H9 (cell line): Measurements from ENCODE around the gene SIPA1L3. TPM values are rescaled to one million over a fixed set of nuclear protein-coding genes. Genes with fewer than 3 reads are reported as not detected.

ENCODE experiments used
- DNase-seq: peaks from one replicate; pipeline ENCODE4 v3.0.0-alpha.2; 2017
- H2AFZ ChIP-seq: one replicate; pipeline ENCODE4 v1.6.1; 2013; ENCODE audit warnings: mild to moderate bottlenecking, low read length, control low read depth, moderate library complexity
- H2AK5ac ChIP-seq: 2 replicates; pipeline ENCODE4 v1.6.1; 2013; ENCODE audit warnings: low read length, control low read depth, mixed read lengths; ENCODE audit not compliant: insufficient read length
- H2BK120ac ChIP-seq: one replicate; pipeline ENCODE4 v1.6.1; 2013; ENCODE audit warnings: low read depth, mild to moderate bottlenecking, low read length, control low read depth, inconsistent platforms; ENCODE audit not compliant: poor library complexity, severe bottlenecking
- H2BK12ac ChIP-seq: 2 replicates; pipeline ENCODE4 v1.6.1; 2013; ENCODE audit warnings: low read length, control low read depth, mixed read lengths, low read depth; ENCODE audit not compliant: insufficient read length
- H2BK15ac ChIP-seq: 2 replicates; pipeline ENCODE4 v1.6.1; 2013; ENCODE audit warnings: low read depth, low read length, control low read depth
- H2BK20ac ChIP-seq: one replicate; pipeline ENCODE4 v1.6.1; 2013; ENCODE audit warnings: low read depth, mild to moderate bottlenecking, low read length, control low read depth, inconsistent platforms; ENCODE audit not compliant: poor library complexity, severe bottlenecking
- H2BK5ac ChIP-seq: 2 replicates; pipeline ENCODE4 v1.6.1; 2013; ENCODE audit warnings: low read length, control low read depth, mixed read lengths; ENCODE audit not compliant: insufficient read length
- H3K14ac ChIP-seq: 2 replicates; pipeline ENCODE4 v1.6.1; 2013; ENCODE audit warnings: low read length, control low read depth; ENCODE audit not compliant: insufficient read depth
- H3K18ac ChIP-seq: 2 replicates; pipeline ENCODE4 v1.6.1; 2013; ENCODE audit warnings: low read depth, mild to moderate bottlenecking, mixed read lengths, low read length, control low read depth; ENCODE audit not compliant: insufficient read length
- H3K23ac ChIP-seq: 2 replicates; pipeline ENCODE4 v1.6.1; 2013; ENCODE audit warnings: low read length, control low read depth, mixed read lengths, low read depth; ENCODE audit not compliant: insufficient read length
- H3K23me2 ChIP-seq: 2 replicates; pipeline ENCODE4 v1.6.1; 2013; ENCODE audit warnings: low read depth, mild to moderate bottlenecking, mixed read lengths, low read length, control low read depth; ENCODE audit not compliant: insufficient read length, poor library complexity, severe bottlenecking
- H3K27ac ChIP-seq: 2 replicates; pipeline ENCODE4 v1.5.1; 2013; ENCODE audit warnings: low read length, control low read depth, mixed read lengths, low read depth; ENCODE audit not compliant: insufficient read length
- H3K27me3 ChIP-seq: 2 replicates; pipeline ENCODE4 v1.6.1; 2013; ENCODE audit warnings: low read length, control low read depth, inconsistent platforms; ENCODE audit not compliant: insufficient read depth
- H3K4ac ChIP-seq: 2 replicates; pipeline ENCODE4 v1.6.1; 2013; ENCODE audit warnings: low read depth, mild to moderate bottlenecking, control low read depth, inconsistent platforms, low read length, moderate library complexity
- H3K4me1 ChIP-seq: 2 replicates; pipeline ENCODE4 v1.6.1; 2013; ENCODE audit warnings: low read length, control low read depth, inconsistent platforms; ENCODE audit not compliant: insufficient read depth
- H3K4me2 ChIP-seq: 2 replicates; pipeline ENCODE4 v1.6.1; 2013; ENCODE audit warnings: low read length, control low read depth, mixed read lengths; ENCODE audit not compliant: insufficient read length, insufficient read depth
- H3K56ac ChIP-seq: 2 replicates; pipeline ENCODE4 v1.6.1; 2013; ENCODE audit warnings: low read depth, mild to moderate bottlenecking, mixed read lengths, low read length, control low read depth; ENCODE audit not compliant: insufficient read length
- H3K79me1 ChIP-seq: 2 replicates; pipeline ENCODE4 v1.6.1; 2013; ENCODE audit warnings: low read depth, mild to moderate bottlenecking, moderate library complexity, low read length, control low read depth, inconsistent platforms; ENCODE audit not compliant: insufficient read depth, poor library complexity, severe bottlenecking
- H3K79me2 ChIP-seq: 2 replicates; pipeline ENCODE4 v1.6.1; 2013; ENCODE audit warnings: low read length, control low read depth, inconsistent platforms; ENCODE audit not compliant: insufficient read depth
- H3K9ac ChIP-seq: 2 replicates; pipeline ENCODE4 v1.6.1; 2013; ENCODE audit warnings: low read length, control low read depth, mixed read lengths; ENCODE audit not compliant: insufficient read length; ENCODE audit errors: extremely low read depth
- H3K9me3 ChIP-seq: one replicate; pipeline ENCODE4 v1.6.1; 2013; ENCODE audit warnings: low read depth, low read length, inconsistent platforms; ENCODE audit not compliant: control insufficient read depth
- H3T11ph ChIP-seq: one replicate; pipeline ENCODE4 v1.6.1; 2013; ENCODE audit warnings: mild to moderate bottlenecking, low read length, control low read depth, inconsistent platforms
- H4K20me1 ChIP-seq: one replicate; pipeline ENCODE4 v1.6.1; 2013; ENCODE audit not compliant: control insufficient read depth, insufficient read length, insufficient read depth
- H4K5ac ChIP-seq: 2 replicates; pipeline ENCODE4 v1.6.1; 2013; ENCODE audit warnings: low read depth, mild to moderate bottlenecking, mixed read lengths, low read length, control low read depth; ENCODE audit not compliant: insufficient read length
- H4K8ac ChIP-seq: replicated peaks from 2 replicates; pipeline ENCODE4 v1.6.1; 2013; ENCODE audit warnings: low read length, control low read depth, mixed read lengths, low read depth; ENCODE audit not compliant: insufficient read length
- H4K91ac ChIP-seq: 2 replicates; pipeline ENCODE4 v1.6.1; 2013; ENCODE audit warnings: low read depth, mild to moderate bottlenecking, moderate library complexity, mixed read lengths, low read length, control low read depth; ENCODE audit not compliant: insufficient read length
- H3K27ac Mint-ChIP-seq, 3 experiments: 2 replicates in 2 of 3; 3 replicates in 1 of 3; pipeline ENCODE4 v1.8.0; 2020 to 2021; ENCODE audit warnings: mixed read lengths in 3 of 3, mild to moderate bottlenecking in 1 of 3, moderate library complexity in 1 of 3
- H3K27me3 Mint-ChIP-seq: 2 replicates; pipeline ENCODE4 v1.8.0; 2021; ENCODE audit warnings: low read depth, mild to moderate bottlenecking, moderate library complexity, mixed read lengths
- H3K36me3 Mint-ChIP-seq, 3 experiments: 2 replicates in 2 of 3; 3 replicates in 1 of 3; pipeline ENCODE4 v1.8.0; 2020 to 2021; ENCODE audit warnings: low read depth in 3 of 3, mixed read lengths in 3 of 3; ENCODE audit not compliant: insufficient read depth in 1 of 3
- H3K4me1 Mint-ChIP-seq, 2 experiments: 2 replicates each; pipeline ENCODE4 v1.8.0; 2020; ENCODE audit warnings: mixed read lengths in 2 of 2
- H3K4me3 Mint-ChIP-seq, 2 experiments: 2 replicates in 1 of 2; 3 replicates in 1 of 2; pipeline ENCODE4 v1.8.0; 2020 to 2021; ENCODE audit warnings: mild to moderate bottlenecking in 2 of 2, mixed read lengths in 2 of 2, moderate library complexity in 1 of 2
- H3K9me3 Mint-ChIP-seq, 2 experiments: 2 replicates in 1 of 2; 3 replicates in 1 of 2; pipeline ENCODE4 v1.8.0; 2020; ENCODE audit warnings: mild to moderate bottlenecking in 2 of 2, mixed read lengths in 2 of 2, moderate library complexity in 1 of 2
- CTCF ChIP-seq: fragments of 200-600 bp; sonication (generic); conservative IDR thresholded peaks from 3 replicates; pipeline ENCODE4 v1.8.0; 2021; ENCODE audit warnings: antibody characterized with exemption, mild to moderate bottlenecking
- WGBS: extraction: QIAGEN DNeasy Blood & Tissue Kit; methylation state at CpG from one replicate; pipeline ENCODE4 v1.1.7; 2013; ENCODE audit warnings: missing lambda C conversion rate, low lambda C conversion rate, mixed read lengths; ENCODE audit not compliant: insufficient read length; ENCODE audit errors: extremely low coverage; 5-methylcytosine and 5-hydroxymethylcytosine counted together
- total RNA-seq: library from RNA; stranded (reverse); gene quantifications from 2 replicates; pipeline ENCODE4 v1.2.1, GENCODE V29; 2021

SIPA1L3 gene
- total RNA-seq, 1 experiment from 2014 or later = 40.1 TPM

GRCh38 chr19:37999309-38000213 lies 92.6 kb downstream of the SIPA1L3 start:
- Histone ChIP-seq H3K27ac (no peak overlapping the region), H3K23me2 (peaks cover 6% of the 10 kb centered on the region), H4K20me1 (no peaks in the 10 kb centered on the region), H2AFZ (no peak overlapping the region), H4K5ac (no peak overlapping the region), H3K27me3 (no peaks in the 10 kb centered on the region; the same call in 1 of the 2 replicates), H3K56ac (no peak overlapping the region), H2BK15ac (no peak overlapping the region), H3K9me3 (no peaks in the 10 kb centered on the region), H3K79me2 (no peaks in the 10 kb centered on the region), H2BK12ac (no peak overlapping the region), H3K4me1 (no peaks in the 10 kb centered on the region; the same call in 1 of the 2 replicates), H3K23ac (no peak overlapping the region), H4K8ac (no peak overlapping the region), H3K4me2 (no peak overlapping the region), H3K14ac (no peak overlapping the region; the same call in 1 of the 2 replicates), H3K9ac (no peak overlapping the region), H3K79me1 (no peaks in the 10 kb centered on the region), H2AK5ac (no peak overlapping the region), H4K91ac (no peak overlapping the region), H3K4ac (no peak overlapping the region), H2BK5ac (no peak overlapping the region), H2BK120ac (no peak overlapping the region), H3T11ph (no peak overlapping the region), H2BK20ac (no peak overlapping the region), H3K18ac (peak overlapping the region; percentile 37)
- no peak for DNase-seq
- Mint-ChIP-seq H3K9me3 (no peaks in the 10 kb centered on the region), H3K4me1 (peaks cover 8 to 17% of the 10 kb centered on the region in 2 experiments; a peak in 3 of 4 replicates), H3K4me3 (no peak overlapping the region; a peak in 1 of 5 replicates), H3K27me3 (no peaks in the 10 kb centered on the region; the same call in 1 of the 2 replicates), H3K27ac (peak overlapping the region in 1 of 3 experiments; percentile 72; a peak in 2 of 7 replicates), H3K36me3 (peaks cover 0 to 10% (median 6%) of the 10 kb centered on the region in 3 experiments; a peak in 3 of 7 replicates)
- TF ChIP-seq CTCF = no peak
- no CpG with 5 or more reads among the region's 20 CpGs for whole genome bisulfite sequencing
